GM19438 (cell line): ENCODE measurements around the gene ART1.

ENCODE experiments used
- ATAC-seq: cut with Tn5 transposase; IDR thresholded peaks from one replicate; pipeline ENCODE4 v1.9.1; 2021; ENCODE audit warnings: low read depth; ENCODE audit not compliant: unreplicated experiment

Gene ART1

GRCh38 chr11:3664032-3664630 is 19.2 kb downstream of the ART1 start:
- ATAC-seq: no peak

- no peak for ATAC-seq
Measured at GRCh38 chr11:3665336-3666022, 20.6 kb downstream of the ART1 start.

- ATAC-seq: no peak
Measured at GRCh38 chr11:3666023-3666530, 21.1 kb downstream of the ART1 start.

- no peak for ATAC-seq
Measured at GRCh38 chr11:3667149-3668035, 22.5 kb downstream of the ART1 start.

- no peak for ATAC-seq
Measured at GRCh38 chr11:3669128-3669527, 24.2 kb downstream of the ART1 start.

GRCh38 chr11:3669742-3670183 is 24.8 kb downstream of the ART1 start:
- ATAC-seq: no peak

GRCh38 chr11:3671334-3672254 is 26.7 kb downstream of the ART1 start, which contains the start of gene CHRNA10:
Gene CHRNA10, minus strand, starts transcription at chr11:3671384. Its CDS starts 72 bp downstream, at chr11:3671312.
- ATAC-seq: no peak

GRCh38 chr11:3674189-3674588 is 29.3 kb downstream of the ART1 start:
- ATAC-seq: no peak

GRCh38 chr11:3675971-3676370 is 31.0 kb downstream of the ART1 start:
- no peak for ATAC-seq

GRCh38 chr11:3679077-3679476 is 34.1 kb downstream of the ART1 start:
- no peak for ATAC-seq

- ATAC-seq: no peak
Measured at GRCh38 chr11:3683039-3683438, 38.1 kb downstream of the ART1 start.

- ATAC-seq: no peak
Measured at GRCh38 chr11:3684129-3684818, 39.3 kb downstream of the ART1 start.

- ATAC-seq: no peak
Measured at GRCh38 chr11:3684819-3685172, 39.9 kb downstream of the ART1 start.

- no peak for ATAC-seq
Measured at GRCh38 chr11:3685923-3686322, 41.0 kb downstream of the ART1 start.

- ATAC-seq: no peak
Measured at GRCh38 chr11:3686751-3687150, 41.8 kb downstream of the ART1 start.

- ATAC-seq: no peak
Measured at GRCh38 chr11:3700410-3700809, 55.5 kb downstream of the ART1 start.

- ATAC-seq: no peak
Measured at GRCh38 chr11:3700910-3701309, 56.0 kb downstream of the ART1 start.

- ATAC-seq: no peak
Measured at GRCh38 chr11:3703383-3703782, 58.5 kb downstream of the ART1 start.

GRCh38 chr11:3707176-3707575 is 62.2 kb downstream of the ART1 start:
- no peak for ATAC-seq

- no peak for ATAC-seq
Measured at GRCh38 chr11:3709977-3710376, 65.0 kb downstream of the ART1 start.
